ENCODE results near the gene LHX8. TPM values are rescaled to one million over a fixed set of nuclear protein-coding genes. Genes with fewer than 3 reads are reported as not detected.
A peak's percentile ranks its signal among the peaks of the same experiment; 100 is the strongest.

Gene LHX8
- total and polyA plus RNA-seq, 5 donors, result not detected

DNA sequence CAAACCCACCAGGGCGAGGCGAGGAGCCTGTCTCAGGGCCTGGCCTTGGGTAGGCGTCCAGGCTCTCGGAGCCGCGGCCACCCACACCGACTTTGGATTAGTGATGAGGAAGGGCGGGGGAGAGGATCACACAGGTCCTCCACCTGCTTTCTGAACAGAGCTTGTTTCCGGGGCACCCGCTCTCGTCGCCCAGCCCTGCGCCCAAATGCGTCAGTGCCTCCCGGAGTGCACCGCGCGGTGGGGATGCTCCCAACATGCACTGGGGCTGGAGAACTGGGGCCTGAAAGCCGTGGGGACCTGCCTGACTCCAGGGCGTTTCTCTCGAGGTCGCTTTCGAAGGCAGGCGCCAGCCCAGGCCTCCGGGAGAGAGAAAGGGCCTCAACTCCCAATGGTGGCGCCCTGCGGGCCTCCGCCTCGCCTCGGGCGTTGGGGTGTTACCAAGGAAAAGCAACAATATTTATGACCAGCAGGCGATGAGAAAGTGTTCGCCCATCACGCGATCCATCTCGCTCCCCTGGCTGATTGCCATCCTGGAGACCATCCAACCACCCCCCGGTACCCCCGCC, 8.9 kb upstream of the LHX8 start:
- no peak for DNase-seq
- Histone ChIP-seq H3K27me3 (ENCODE audit: control insufficient read depth, insufficient read depth) (peaks cover 3% of the 10 kb centered on the region), H3K4me1 (ENCODE audit: control insufficient read depth, insufficient read depth, low read length) (no peaks in the 10 kb centered on the region), H3K27ac (ENCODE audit: low read length) (no peak overlapping the region), H3K4me3 (ENCODE audit: low read length) (no peak overlapping the region), H3K9me3 (ENCODE audit: control insufficient read depth, low read length) (no peaks in the 10 kb centered on the region)
- peak in 1 of 2 donors; percentile 16 for ATAC-seq
- 22% methylated on average over 38 of the region's 38 CpGs for WGBS
- intact Hi-C loops (cut with DNase I), result no loop called here

DNA sequence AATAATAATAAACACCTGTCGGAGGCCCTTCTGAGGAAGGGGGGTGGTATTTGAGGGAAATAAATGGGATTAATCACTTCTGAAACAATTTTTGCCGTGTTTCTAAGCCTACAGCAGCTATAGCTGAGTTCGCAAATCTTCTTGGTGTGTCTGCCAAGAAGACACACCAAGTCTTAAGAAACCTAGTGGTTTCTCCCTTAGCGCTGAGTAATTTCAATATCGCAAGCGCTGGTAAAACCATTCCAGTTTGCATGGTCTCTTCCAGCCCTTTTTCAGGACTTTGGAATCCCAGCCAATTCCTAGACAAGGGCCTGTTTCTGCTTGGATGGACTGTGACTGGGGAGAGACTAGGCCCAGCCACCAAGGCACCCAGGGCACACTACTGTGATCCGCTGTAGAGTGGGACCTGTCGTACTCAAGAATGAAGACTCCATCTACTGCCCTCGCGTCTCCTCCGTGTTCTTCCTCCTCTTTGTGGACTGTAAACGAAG, 7.5 kb upstream of the LHX8 start:
- Histone ChIP-seq H3K4me3 (ENCODE audit: low read length) (no peak overlapping the region), H3K9me3 (ENCODE audit: control insufficient read depth, low read length) (no peaks in the 10 kb centered on the region), H3K27me3 (ENCODE audit: control insufficient read depth, insufficient read depth) (peaks cover 3% of the 10 kb centered on the region), H3K27ac (ENCODE audit: low read length) (no peak overlapping the region), H3K4me1 (ENCODE audit: control insufficient read depth, insufficient read depth, low read length) (no peaks in the 10 kb centered on the region)
- intact Hi-C loops (cut with DNase I), result no loop called here
- DNase-seq (no peak), ATAC-seq (no peak)
- 25% methylated on average over 12 of the region's 12 CpGs for WGBS

DNA sequence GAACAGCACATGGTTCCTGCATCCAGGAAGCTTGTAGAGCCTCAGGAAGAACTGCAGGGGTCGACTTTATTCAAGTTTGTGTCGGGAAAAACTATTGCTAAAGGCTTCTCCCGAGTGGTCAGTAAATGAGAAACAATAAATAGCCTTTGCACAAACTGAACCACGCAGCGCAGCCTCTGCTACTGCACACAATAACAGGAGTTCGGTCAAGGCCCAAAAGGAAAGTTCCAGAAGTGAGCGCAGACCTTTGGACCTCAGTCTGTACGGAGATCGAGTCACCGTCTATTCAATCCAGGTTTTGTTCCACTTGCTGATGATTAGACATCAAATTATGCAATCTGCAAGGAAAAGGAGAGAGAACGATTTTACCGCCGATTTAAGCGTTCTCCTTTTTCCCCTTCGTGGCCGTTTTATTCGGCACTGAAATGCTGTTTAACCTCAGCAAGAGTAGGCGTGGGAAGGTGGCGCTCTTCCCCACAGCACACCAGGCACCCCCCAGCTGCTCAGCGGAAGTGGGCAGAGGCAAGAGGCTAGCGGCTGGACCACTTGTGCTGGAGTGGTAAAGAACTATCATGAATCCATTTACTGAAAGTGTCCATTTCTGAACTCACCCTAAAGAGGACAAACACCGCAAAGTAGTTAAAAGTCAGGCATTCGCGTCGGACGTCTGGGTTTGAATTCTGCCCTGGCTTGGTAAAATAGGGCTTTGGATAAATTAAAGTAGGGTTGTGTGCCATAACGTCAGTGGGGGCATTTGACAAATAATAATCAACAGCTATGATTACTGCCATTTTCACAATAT, 6.1 kb upstream of the LHX8 start:
- H3K9me3 ChIP-seq (ENCODE audit: control insufficient read depth, low read length), result no peaks in the 10 kb centered on the region
- H3K4me1 ChIP-seq (ENCODE audit: control insufficient read depth, insufficient read depth, low read length), result no peaks in the 10 kb centered on the region
- H3K4me3 ChIP-seq (ENCODE audit: low read length), result no peak overlapping the region
- intact Hi-C loops (cut with DNase I), result no loop called here
- peaks cover 3% of the 10 kb centered on the region for H3K27me3 ChIP-seq (ENCODE audit: control insufficient read depth, insufficient read depth)
- H3K27ac ChIP-seq (ENCODE audit: low read length), result no peak overlapping the region
- ATAC-seq (no peak), DNase-seq (no peak)
- 7% methylated on average over 27 of the region's 27 CpGs for whole genome bisulfite sequencing

DNA sequence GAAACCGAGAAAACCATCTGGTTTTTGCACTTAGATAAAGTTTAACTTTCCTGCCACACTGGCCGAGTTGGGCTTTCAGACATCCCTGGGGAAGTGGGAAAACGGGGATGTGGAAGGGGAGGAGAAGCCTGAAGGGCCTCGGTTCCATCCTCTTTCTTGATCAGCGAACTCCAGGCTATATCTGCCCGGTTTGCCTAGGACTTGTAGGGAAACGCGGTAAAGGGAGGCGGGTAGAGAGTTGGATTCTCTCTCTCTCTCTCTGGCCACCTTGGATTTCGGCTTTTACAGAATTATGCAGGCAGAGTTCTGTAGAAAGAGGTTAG, 4.6 kb upstream of the LHX8 start:
- Histone ChIP-seq H3K9me3 (ENCODE audit: control insufficient read depth, low read length) (no peaks in the 10 kb centered on the region), H3K27me3 (ENCODE audit: control insufficient read depth, insufficient read depth) (peaks cover 3% of the 10 kb centered on the region), H3K27ac (ENCODE audit: low read length) (no peak overlapping the region), H3K4me1 (ENCODE audit: control insufficient read depth, insufficient read depth, low read length) (no peaks in the 10 kb centered on the region), H3K4me3 (ENCODE audit: low read length) (no peak overlapping the region)
- DNase-seq (no peak), ATAC-seq (no peak)
- intact Hi-C loops (cut with DNase I), result no loop called here
- 7% methylated on average over 10 of the region's 10 CpGs for WGBS

DNA sequence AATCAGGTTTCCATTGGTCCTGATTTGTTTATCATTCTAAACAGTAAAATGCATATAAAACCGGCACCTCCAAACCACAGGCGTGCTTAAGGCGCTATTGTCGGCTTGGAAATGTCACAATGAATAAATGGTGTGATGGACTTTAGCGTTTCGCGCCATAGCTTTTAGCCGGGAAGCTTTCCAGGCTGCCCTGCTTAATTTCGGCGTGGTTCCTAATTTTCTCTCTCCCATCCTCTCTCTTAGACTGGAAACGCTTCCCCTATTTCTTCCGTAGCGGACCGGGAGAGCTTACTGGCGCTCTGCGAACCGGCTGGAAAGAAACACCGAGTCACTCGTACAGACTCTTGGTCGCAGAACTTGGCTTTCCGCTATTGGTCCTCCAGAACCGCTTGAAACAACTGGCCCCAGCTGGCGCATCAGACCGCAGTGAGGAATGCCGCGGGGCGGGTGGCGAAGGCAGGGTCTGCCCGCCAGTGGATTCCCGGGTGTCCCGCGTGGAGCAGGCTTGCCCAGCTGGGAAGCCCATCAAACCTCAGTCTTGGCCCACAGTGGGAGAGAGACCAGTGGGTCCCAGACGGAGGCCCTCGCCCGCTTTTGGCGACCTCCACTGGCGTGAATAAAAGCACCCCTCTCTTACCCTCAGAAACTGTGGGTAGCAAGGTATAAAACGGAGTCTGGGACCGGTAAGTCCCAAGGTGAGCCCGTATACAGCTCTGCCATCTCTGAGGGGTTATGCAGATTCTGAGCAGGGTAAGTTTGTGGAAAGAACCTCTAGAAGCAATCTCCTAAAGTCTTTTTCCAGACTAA, 4.0 kb upstream of the LHX8 start:
- Histone ChIP-seq H3K9me3 (ENCODE audit: control insufficient read depth, low read length) (no peaks in the 10 kb centered on the region), H3K4me1 (ENCODE audit: control insufficient read depth, insufficient read depth, low read length) (no peaks in the 10 kb centered on the region), H3K27ac (ENCODE audit: low read length) (no peak overlapping the region), H3K4me3 (ENCODE audit: low read length) (no peak overlapping the region), H3K27me3 (ENCODE audit: control insufficient read depth, insufficient read depth) (peaks cover 3% of the 10 kb centered on the region)
- 4% methylated on average over 40 of the region's 40 CpGs for WGBS
- ATAC-seq, result no peak
- DNase-seq, result no peak
- intact Hi-C loops (cut with DNase I), result no loop called here

DNA sequence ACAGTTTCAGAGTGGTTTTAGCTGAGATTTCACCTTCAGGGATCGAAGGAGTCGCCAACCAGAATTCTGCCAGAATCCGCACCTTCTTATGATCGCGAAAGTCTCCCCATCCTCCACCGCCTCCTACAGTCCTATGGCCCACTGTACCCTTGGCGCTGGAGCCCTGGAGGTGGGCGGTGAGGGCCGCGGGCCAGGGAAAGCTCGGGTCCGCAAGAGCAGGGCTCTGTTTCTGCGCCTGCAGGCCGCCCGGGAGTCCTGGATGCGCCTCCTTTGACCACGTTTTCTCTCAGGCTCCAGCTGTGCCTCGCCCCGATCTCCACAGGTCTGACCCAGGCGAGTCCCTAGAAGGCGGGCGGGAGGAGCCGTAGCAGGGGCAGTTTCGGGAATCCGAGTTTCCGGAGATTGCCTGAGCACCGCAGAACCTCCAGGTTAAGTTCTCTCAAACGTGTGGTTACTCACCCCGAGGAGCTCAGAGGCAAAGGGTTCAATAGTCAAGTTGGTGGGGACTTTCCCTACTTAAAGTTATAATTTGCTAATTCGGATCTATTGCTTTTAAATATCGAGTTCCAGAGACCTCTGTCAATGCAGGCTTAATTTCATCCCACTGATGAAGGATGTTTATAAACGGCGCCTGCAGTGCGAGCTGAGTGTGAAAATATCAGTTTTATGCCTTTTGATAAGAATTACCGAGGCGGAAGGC, 3.2 kb upstream of the LHX8 start:
- H3K27ac ChIP-seq (ENCODE audit: low read length), result no peak overlapping the region
- H3K9me3 ChIP-seq (ENCODE audit: control insufficient read depth, low read length), result no peaks in the 10 kb centered on the region
- DNase-seq (no peak), ATAC-seq (no peak)
- intact Hi-C loops (cut with DNase I), result no loop called here
- 5% methylated on average over 36 of the region's 36 CpGs for WGBS
- H3K27me3 ChIP-seq (ENCODE audit: control insufficient read depth, insufficient read depth), result peaks cover 3% of the 10 kb centered on the region
- H3K4me3 ChIP-seq (ENCODE audit: low read length), result no peak overlapping the region
- H3K4me1 ChIP-seq (ENCODE audit: control insufficient read depth, insufficient read depth, low read length), result no peaks in the 10 kb centered on the region

DNA sequence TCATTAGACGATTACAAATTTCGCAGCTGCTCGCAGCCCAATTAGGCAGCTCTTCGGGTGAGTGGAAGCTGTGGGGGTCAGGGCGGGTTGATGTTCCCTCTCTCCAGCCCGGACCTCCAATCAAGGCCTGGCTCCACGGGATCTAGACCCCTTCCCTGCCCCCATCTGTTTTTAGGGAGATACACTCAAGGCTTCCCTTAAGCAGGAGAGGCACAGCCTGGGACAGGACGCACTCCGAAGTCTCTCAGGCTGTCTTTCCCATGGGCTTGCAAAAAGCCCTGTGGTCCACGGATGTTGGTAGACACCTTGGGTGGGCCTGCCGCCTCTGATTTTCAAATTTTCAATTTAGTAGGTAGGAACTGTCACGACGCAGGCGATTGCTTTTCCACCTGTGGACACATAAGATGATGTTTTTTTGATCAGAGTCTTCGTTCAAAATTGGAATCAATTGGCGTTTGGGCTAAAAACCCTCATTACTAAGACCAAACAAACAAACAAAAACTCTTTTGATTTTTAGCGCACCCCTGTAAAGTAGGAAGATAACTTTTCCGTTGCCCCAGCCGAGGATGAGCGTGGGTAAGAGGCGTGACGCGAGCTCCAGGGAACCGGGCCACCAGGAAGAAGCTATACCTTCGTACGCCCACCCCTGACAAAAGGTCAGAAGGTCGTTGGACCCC, 2.5 kb upstream of the LHX8 start:
- intact Hi-C loops (cut with DNase I), result no loop called here
- Histone ChIP-seq H3K27ac (ENCODE audit: low read length) (no peak overlapping the region), H3K4me3 (ENCODE audit: low read length) (no peak overlapping the region), H3K27me3 (ENCODE audit: control insufficient read depth, insufficient read depth) (peaks cover 3% of the 10 kb centered on the region), H3K9me3 (ENCODE audit: control insufficient read depth, low read length) (no peaks in the 10 kb centered on the region), H3K4me1 (ENCODE audit: control insufficient read depth, insufficient read depth, low read length) (no peaks in the 10 kb centered on the region)
- ATAC-seq (no peak), DNase-seq (no peak)
- WGBS, result 6% methylated on average over 27 of the region's 27 CpGs

DNA sequence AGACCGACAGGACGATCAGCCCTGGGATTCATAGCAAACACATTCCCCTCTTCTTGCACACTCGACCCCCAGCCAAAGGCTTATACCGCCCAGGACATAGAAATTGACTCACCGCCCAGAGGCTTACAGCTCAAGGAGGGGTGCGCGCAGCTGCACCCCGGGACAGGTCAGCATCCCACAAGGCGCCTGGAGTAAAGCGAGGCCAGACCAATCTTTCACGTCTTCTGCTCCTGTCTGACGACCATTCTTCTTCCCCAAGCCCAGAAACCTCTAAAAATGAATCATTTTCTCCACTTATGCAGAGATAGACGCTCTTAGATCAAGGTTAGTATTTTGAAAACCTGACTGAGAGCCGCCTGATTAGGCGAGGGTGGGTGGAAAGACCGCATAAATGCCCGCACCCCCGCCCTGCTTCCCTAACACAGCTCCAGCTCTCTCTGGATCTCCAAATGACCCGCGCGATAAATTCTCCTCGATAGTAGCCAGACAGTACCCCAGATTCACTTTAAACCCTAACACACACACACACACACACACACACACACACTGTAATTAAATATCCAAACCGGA, 1.9 kb upstream of the LHX8 start:
- peaks cover 3% of the 10 kb centered on the region for H3K27me3 ChIP-seq (ENCODE audit: control insufficient read depth, insufficient read depth)
- intact Hi-C loops (cut with DNase I), result no loop called here
- no peak overlapping the region for H3K4me3 ChIP-seq (ENCODE audit: low read length)
- ATAC-seq (no peak), DNase-seq (no peak)
- H3K27ac ChIP-seq (ENCODE audit: low read length), result no peak overlapping the region
- no peaks in the 10 kb centered on the region for H3K9me3 ChIP-seq (ENCODE audit: control insufficient read depth, low read length)
- no peaks in the 10 kb centered on the region for H3K4me1 ChIP-seq (ENCODE audit: control insufficient read depth, insufficient read depth, low read length)
- WGBS, result 7% methylated on average over 23 of the region's 23 CpGs

DNA sequence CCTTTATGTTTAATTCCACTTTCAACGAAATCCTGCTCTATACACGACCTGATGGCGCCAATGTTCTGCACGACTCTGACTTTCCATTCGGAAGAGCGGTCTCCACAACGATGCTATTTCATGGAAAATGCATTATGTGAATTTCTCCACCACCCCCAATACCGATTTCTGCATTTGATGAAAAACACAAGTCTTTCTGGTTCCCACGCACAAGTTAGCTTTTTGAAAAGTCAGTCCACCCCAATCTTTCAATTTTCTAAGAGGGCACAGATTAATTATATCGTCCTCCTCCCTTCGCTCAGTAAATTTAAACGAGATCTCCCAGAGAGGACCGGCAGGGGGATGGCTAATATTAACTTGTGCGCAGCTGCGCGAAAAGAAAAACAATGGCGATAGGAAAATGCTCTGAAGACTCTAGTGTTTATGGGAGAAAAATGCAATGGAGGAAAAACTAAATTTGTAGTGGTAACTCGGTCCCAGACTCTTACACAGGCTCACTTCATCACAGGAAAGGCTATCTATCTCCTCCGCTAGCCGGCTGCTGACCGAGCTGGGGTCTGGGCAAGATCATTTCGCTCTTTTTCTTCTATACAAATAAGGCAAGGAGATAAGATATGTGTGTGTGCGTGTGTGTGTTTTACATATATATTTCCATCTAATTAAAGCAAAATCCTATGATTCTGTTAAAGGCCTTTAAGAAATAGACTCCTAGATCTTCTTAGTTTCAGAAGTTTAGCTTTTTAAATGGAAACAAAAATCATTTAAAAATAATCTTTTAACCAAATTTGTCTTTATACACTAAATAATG, 1.2 kb upstream of the LHX8 start:
- no peak for DNase-seq
- intact Hi-C loops (cut with DNase I), result no loop called here
- Histone ChIP-seq H3K27ac (ENCODE audit: low read length) (no peak overlapping the region), H3K4me1 (ENCODE audit: control insufficient read depth, insufficient read depth, low read length) (no peaks in the 10 kb centered on the region), H3K9me3 (ENCODE audit: control insufficient read depth, low read length) (no peaks in the 10 kb centered on the region), H3K27me3 (ENCODE audit: control insufficient read depth, insufficient read depth) (peaks cover 3% of the 10 kb centered on the region), H3K4me3 (ENCODE audit: low read length) (no peak overlapping the region)
- no peak for ATAC-seq
- 10% methylated on average over 23 of the region's 23 CpGs for WGBS
